Cardiac muscle cell (in vitro differentiated cells and primary cell): ENCODE data around the gene SNRNP40. TPM values are rescaled to one million over a fixed set of nuclear protein-coding genes. Genes with fewer than 3 reads are reported as not detected.
"Not testable (repeated sequence)": the region's sequence is repeated elsewhere in the genome, so short reads cannot be mapped to it uniquely, and the experiment has no call there.

Experiments
- DNase-seq, 2 donors: peaks; one replicate each; pipeline versions ENCODE4 v3.0.0 to v3.0.0-alpha.2; 2010 to 2017; ENCODE audit warnings: low read depth in 1 of 2, low spot score in 1 of 2
- H3K27ac ChIP-seq: fragments of 200-600 bp; sonication (generic); 2 replicates; pipeline ENCODE4 v1.5.1; 2016
- H3K27me3 ChIP-seq: fragments of 200-600 bp; sonication (generic); 2 replicates; pipeline ENCODE4 v1.6.0; 2016; ENCODE audit warnings: control low read depth
- H3K36me3 ChIP-seq: fragments of 200-600 bp; sonication (generic); 2 replicates; pipeline ENCODE4 v1.5.1; 2016; ENCODE audit warnings: control low read depth
- H3K4me1 ChIP-seq: fragments of 200-600 bp; sonication (generic); 2 replicates; pipeline ENCODE4 v1.8.1; 2017; ENCODE audit warnings: low read depth, mild to moderate bottlenecking, mixed run types
- H3K4me3 ChIP-seq: fragments of 200-600 bp; sonication (generic); 2 replicates; pipeline ENCODE4 v1.5.1; 2016; ENCODE audit warnings: mild to moderate bottlenecking
- H3K9me3 ChIP-seq: fragments of 200-600 bp; sonication (generic); 2 replicates; pipeline ENCODE4 v1.5.1; 2017; ENCODE audit warnings: low read depth, mild to moderate bottlenecking, control low read depth
- CTCF ChIP-seq: IDR thresholded peaks from 2 replicates; pipeline ENCODE4 v1.5.1; 2012; ENCODE audit warnings: low read depth, mild to moderate bottlenecking, low read length
- polyA plus RNA-seq: library from polyadenylated mRNA; unstranded; fragments of >200 nt; fragmentation: Nextera tagmentation; extraction: Ambion mirVana; gene quantifications from 2 replicates; pipeline ENCODE4 v1.2.1, GENCODE V29; 2016
- total RNA-seq: library from RNA; depleted of rRNA; stranded (reverse); fragments of >200 nt; gene quantifications from 2 replicates; pipeline ENCODE4 v1.2.3, GENCODE V29; 2016

The SNRNP40 gene
- total and polyA plus RNA-seq, 2 experiments from 2014 or later: 39.5 to 69.5 TPM

GRCh38 chr1:31273619-31274018, 23.0 kb downstream of the SNRNP40 start:
- H3K36me3 ChIP-seq: peaks cover 34% of the 10 kb centered on the region
- H3K4me1 ChIP-seq: peaks cover 5% of the 10 kb centered on the region
- no peak overlapping the region for H3K4me3 ChIP-seq
- no peaks in the 10 kb centered on the region for H3K9me3 ChIP-seq
- no peak for TF ChIP-seq CTCF
- H3K27ac ChIP-seq: no peak overlapping the region
- H3K27me3 ChIP-seq: no peaks in the 10 kb centered on the region
- no peak for DNase-seq

DNA sequence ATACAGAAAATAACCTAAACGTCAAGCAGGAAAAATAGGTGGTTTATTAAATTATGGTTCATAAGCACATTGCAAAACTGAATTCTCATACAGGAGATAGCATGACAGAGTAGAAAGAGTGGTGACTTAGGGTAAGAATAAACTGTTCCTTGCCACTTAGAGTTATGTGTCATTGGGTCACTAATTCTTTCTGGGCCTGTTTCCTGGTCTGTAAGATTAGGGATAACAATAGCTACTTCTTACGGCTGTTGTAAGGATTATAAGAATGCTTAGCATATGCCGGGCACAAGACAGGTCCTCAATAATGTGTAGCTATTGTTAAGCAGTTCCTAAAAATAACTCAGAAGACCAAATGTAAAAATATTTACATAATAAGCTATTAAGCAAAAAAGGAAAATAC, 24.2 kb downstream of the SNRNP40 start:
- Histone ChIP-seq H3K27me3 (no peaks in the 10 kb centered on the region), H3K9me3 (no peaks in the 10 kb centered on the region), H3K4me3 (no peak overlapping the region), H3K4me1 (peaks cover 5% of the 10 kb centered on the region), H3K36me3 (peaks cover 29% of the 10 kb centered on the region), H3K27ac (no peak overlapping the region)
- no peak for TF ChIP-seq CTCF
- no peak for DNase-seq

DNA sequence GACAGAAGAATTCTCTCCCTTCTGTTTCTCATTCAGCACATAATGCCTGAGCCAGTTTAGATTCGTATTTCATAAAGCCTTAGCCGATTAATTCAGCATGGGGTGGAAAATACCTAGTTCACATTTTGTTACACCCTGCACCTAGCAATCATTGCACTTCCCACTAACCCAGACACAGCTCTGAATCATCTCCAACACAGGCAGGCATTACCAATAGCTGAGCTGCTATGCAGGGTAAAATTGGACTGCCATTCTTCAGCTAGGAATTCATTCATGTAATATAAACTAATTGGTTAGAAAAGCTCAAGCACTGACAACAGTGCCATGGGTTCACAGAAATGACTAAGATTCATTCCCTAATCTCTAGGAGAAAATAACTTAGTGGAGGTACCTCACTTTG, 30.0 kb downstream of the SNRNP40 start:
- no peak for DNase-seq
- peaks cover 51% of the 10 kb centered on the region for H3K36me3 ChIP-seq
- H3K27me3 ChIP-seq: no peaks in the 10 kb centered on the region
- H3K9me3 ChIP-seq: no peaks in the 10 kb centered on the region
- TF ChIP-seq CTCF: no peak
- H3K4me1 ChIP-seq: no peaks in the 10 kb centered on the region
- H3K27ac ChIP-seq: no peak overlapping the region
- H3K4me3 ChIP-seq: no peak overlapping the region

- H3K27me3 ChIP-seq: no peaks in the 10 kb centered on the region
- no peak overlapping the region for H3K4me3 ChIP-seq
- H3K4me1 ChIP-seq: no peaks in the 10 kb centered on the region
- no peaks in the 10 kb centered on the region for H3K9me3 ChIP-seq
- H3K27ac ChIP-seq: no peak overlapping the region
- no peak for DNase-seq
- peaks cover 47% of the 10 kb centered on the region for H3K36me3 ChIP-seq
- no peak for TF ChIP-seq CTCF
Observed at GRCh38 chr1:31264790-31265386, 31.7 kb downstream of the SNRNP40 start.

GRCh38 chr1:31263408-31263807, 33.2 kb downstream of the SNRNP40 start:
- Histone ChIP-seq H3K9me3 (no peaks in the 10 kb centered on the region), H3K27ac (no peak overlapping the region), H3K4me1 (no peaks in the 10 kb centered on the region), H3K4me3 (no peak overlapping the region), H3K36me3 (peaks cover 44% of the 10 kb centered on the region), H3K27me3 (no peaks in the 10 kb centered on the region)
- TF ChIP-seq CTCF: no peak
- no peak for DNase-seq

GRCh38 chr1:31262393-31262792, 34.2 kb downstream of the SNRNP40 start:
- not testable (repeated sequence) for H3K9me3 ChIP-seq, DNase-seq, H3K27me3 ChIP-seq, H3K4me1 ChIP-seq, H3K4me3 ChIP-seq, H3K27ac ChIP-seq
- peaks cover 50% of the 10 kb centered on the region for H3K36me3 ChIP-seq
